ENCODE data around the gene CSTPP1.

DNA sequence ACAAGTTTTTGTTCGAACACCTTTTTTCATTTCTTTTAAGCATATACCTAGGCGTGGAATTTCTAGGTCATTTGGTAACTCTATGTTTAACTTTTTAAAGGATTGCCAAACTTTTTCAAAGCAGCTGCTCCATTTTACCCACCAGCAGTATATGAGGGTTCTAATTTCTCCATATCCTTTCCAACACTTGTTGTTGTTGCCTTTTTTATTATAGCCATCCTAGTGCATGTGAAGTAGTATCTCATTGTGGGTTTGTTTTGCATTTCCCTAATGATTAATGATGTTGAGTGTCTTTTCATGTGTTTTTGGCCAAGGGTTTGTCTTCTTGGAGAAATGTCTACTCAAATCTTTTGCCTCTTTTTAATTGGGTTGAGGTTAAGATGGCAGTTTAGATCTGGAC is 24.5 kb downstream of the CSTPP1 start:
- TF ChIP-seq, protein P1, sequence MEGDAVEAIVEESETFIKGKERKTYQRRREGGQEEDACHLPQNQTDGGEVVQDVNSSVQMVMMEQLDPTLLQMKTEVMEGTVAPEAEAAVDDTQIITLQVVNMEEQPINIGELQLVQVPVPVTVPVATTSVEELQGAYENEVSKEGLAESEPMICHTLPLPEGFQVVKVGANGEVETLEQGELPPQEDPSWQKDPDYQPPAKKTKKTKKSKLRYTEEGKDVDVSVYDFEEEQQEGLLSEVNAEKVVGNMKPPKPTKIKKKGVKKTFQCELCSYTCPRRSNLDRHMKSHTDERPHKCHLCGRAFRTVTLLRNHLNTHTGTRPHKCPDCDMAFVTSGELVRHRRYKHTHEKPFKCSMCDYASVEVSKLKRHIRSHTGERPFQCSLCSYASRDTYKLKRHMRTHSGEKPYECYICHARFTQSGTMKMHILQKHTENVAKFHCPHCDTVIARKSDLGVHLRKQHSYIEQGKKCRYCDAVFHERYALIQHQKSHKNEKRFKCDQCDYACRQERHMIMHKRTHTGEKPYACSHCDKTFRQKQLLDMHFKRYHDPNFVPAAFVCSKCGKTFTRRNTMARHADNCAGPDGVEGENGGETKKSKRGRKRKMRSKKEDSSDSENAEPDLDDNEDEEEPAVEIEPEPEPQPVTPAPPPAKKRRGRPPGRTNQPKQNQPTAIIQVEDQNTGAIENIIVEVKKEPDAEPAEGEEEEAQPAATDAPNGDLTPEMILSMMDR (IDR thresholded peaks at IDR 0.05): no peak
- TF ChIP-seq POLR2A (IDR thresholded peaks at IDR 0.05): no peak
